Suprapubic skin (tissue), 4 donors: ENCODE data around the gene NTM. TPM values are rescaled to one million over a fixed set of nuclear protein-coding genes. Genes with fewer than 3 reads are reported as not detected.

ENCODE experiments used
- DNase-seq, 2 donors: peaks; one replicate each; pipeline ENCODE4 v3.0.0-alpha.2; 2019; ENCODE audit warnings: low spot score in 2 of 2
- H3K27ac ChIP-seq: fragments of 200-600 bp; sonication (generic); one replicate; pipeline ENCODE4 v1.5.1; 2019
- H3K27me3 ChIP-seq: fragments of 200-600 bp; sonication (generic); one replicate; pipeline ENCODE4 v1.5.1; 2019
- H3K36me3 ChIP-seq: fragments of 200-600 bp; sonication (generic); one replicate; pipeline ENCODE4 v1.5.1; 2019
- H3K4me1 ChIP-seq: fragments of 200-600 bp; sonication (generic); one replicate; pipeline ENCODE4 v1.5.1; 2019
- H3K4me3 ChIP-seq: fragments of 200-600 bp; sonication (generic); one replicate; pipeline ENCODE4 v1.5.1; 2019; ENCODE audit warnings: mild to moderate bottlenecking
- H3K9me3 ChIP-seq: fragments of 200-600 bp; sonication (generic); one replicate; pipeline ENCODE4 v1.5.1; 2019
- CTCF ChIP-seq, 2 donors: fragments of 200-600 bp in 1 of 2; fragments of 450-650 bp in 1 of 2; sonication (generic) in 1 of 2; IDR thresholded peaks; one replicate each; pipeline ENCODE4 v1.5.1; 2016 to 2019; ENCODE audit warnings: antibody characterized with exemption in 2 of 2, mild to moderate bottlenecking in 1 of 2, moderate library complexity in 1 of 2
- EP300 ChIP-seq: sonication (generic); formaldehyde crosslinking; IDR thresholded peaks from one replicate; pipeline ENCODE4 v1.6.1; 2017; ENCODE audit warnings: antibody characterized with exemption
- POLR2A ChIP-seq, 2 donors: fragments of 450-650 bp; IDR thresholded peaks; one replicate each; pipeline ENCODE4 v1.6.1; 2017; ENCODE audit warnings: antibody characterized with exemption in 2 of 2, mild to moderate bottlenecking in 2 of 2, moderate library complexity in 2 of 2
- POLR2AphosphoS5 ChIP-seq, 3 donors: sonication (generic); formaldehyde crosslinking; IDR thresholded peaks; one replicate each; pipeline ENCODE4 v1.6.1; 2017; ENCODE audit warnings: antibody characterized with exemption in 3 of 3
- WGBS: methylation state at CpG from one replicate; pipeline ENCODE4 v1.1.5; 2018; 5-methylcytosine and 5-hydroxymethylcytosine counted together
- total RNA-seq, 4 donors: library from RNA; depleted of rRNA; stranded (reverse); fragments of >200 nt; gene quantifications; one replicate each; pipeline ENCODE4 v1.1.0, GENCODE V29; 2016

NTM gene
- total RNA-seq, 4 donors from 2014 or later, result 0.19 to 19.1 (median 2.1) TPM

- TF ChIP-seq POLR2A (IDR thresholded peaks at IDR 0.05) (no peak), POLR2AphosphoS5 (IDR thresholded peaks at IDR 0.05) (no peak), EP300 (no peak), CTCF (IDR thresholded peaks at IDR 0.05) (no peak)
- no peaks in the 10 kb centered on the region for H3K36me3 ChIP-seq
- no peaks in the 10 kb centered on the region for H3K4me1 ChIP-seq
- 63% methylated on average over 9 of the region's 9 CpGs for WGBS
- H3K27me3 ChIP-seq, result peaks cover 4% of the 10 kb centered on the region
- DNase-seq, result no peak
- H3K9me3 ChIP-seq, result no peaks in the 10 kb centered on the region
- no peak overlapping the region for H3K4me3 ChIP-seq
- no peak overlapping the region for H3K27ac ChIP-seq
Measured at GRCh38 chr11:131455843-131456704, 85.7 kb downstream of the NTM start.

GRCh38 chr11:131457163-131457562 lies 86.7 kb downstream of the NTM start:
- no peak for TF ChIP-seq POLR2A (IDR thresholded peaks at IDR 0.05)
- TF ChIP-seq CTCF (IDR thresholded peaks at IDR 0.05), result no peak
- TF ChIP-seq EP300, result no peak
- TF ChIP-seq POLR2AphosphoS5 (IDR thresholded peaks at IDR 0.05), result no peak
- Histone ChIP-seq H3K27ac (no peak overlapping the region), H3K36me3 (no peaks in the 10 kb centered on the region), H3K4me3 (no peak overlapping the region), H3K4me1 (no peaks in the 10 kb centered on the region), H3K27me3 (peaks cover 4% of the 10 kb centered on the region), H3K9me3 (no peaks in the 10 kb centered on the region)
- no peak for DNase-seq
- WGBS, result 52% methylated on average over 3 of the region's 3 CpGs

GRCh38 chr11:131458421-131458820 lies 88.0 kb downstream of the NTM start:
- WGBS, result 33% methylated on average over 3 of the region's 3 CpGs
- Histone ChIP-seq H3K4me1 (no peaks in the 10 kb centered on the region), H3K27me3 (peaks cover 11% of the 10 kb centered on the region), H3K4me3 (no peak overlapping the region), H3K9me3 (no peaks in the 10 kb centered on the region), H3K36me3 (no peaks in the 10 kb centered on the region), H3K27ac (no peak overlapping the region)
- DNase-seq, result no peak
- no peak for TF ChIP-seq CTCF (IDR thresholded peaks at IDR 0.05)
- TF ChIP-seq POLR2A (IDR thresholded peaks at IDR 0.05), result no peak

DNA sequence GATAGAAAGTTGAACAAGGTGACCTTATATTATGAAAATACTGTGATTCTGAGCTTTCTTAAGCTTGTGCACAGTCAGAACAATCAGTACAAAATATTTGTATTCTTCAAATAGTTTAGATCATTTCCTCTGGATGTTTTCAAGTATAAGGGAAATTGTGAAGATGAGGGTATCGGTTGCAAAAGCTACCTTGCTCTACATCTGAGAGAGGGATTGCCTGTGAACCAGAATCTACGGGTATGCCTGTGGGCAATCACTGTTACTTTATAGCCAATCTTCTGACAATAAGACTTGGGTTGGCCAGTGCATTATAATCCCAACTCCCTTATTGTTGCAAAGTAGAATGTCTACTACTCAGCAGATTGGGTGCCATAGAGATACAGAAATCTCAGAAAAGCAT lies 90.5 kb downstream of the NTM start:
- Histone ChIP-seq H3K9me3 (no peaks in the 10 kb centered on the region), H3K4me1 (no peaks in the 10 kb centered on the region), H3K4me3 (no peak overlapping the region), H3K27ac (no peak overlapping the region), H3K36me3 (no peaks in the 10 kb centered on the region), H3K27me3 (peaks cover 19% of the 10 kb centered on the region)
- TF ChIP-seq POLR2AphosphoS5 (IDR thresholded peaks at IDR 0.05) (no peak), POLR2A (IDR thresholded peaks at IDR 0.05) (no peak), EP300 (no peak), CTCF (IDR thresholded peaks at IDR 0.05) (no peak)
- DNase-seq, result no peak
- WGBS, result 48% methylated on average over 2 of the region's 2 CpGs

- Histone ChIP-seq H3K27ac (no peak overlapping the region), H3K36me3 (no peaks in the 10 kb centered on the region), H3K9me3 (no peaks in the 10 kb centered on the region), H3K27me3 (peaks cover 19% of the 10 kb centered on the region), H3K4me1 (no peaks in the 10 kb centered on the region), H3K4me3 (no peak overlapping the region)
- 69% methylated on average over 1 of the region's 1 CpG for WGBS
- no peak for DNase-seq
- TF ChIP-seq EP300 (no peak), CTCF (IDR thresholded peaks at IDR 0.05) (no peak), POLR2AphosphoS5 (IDR thresholded peaks at IDR 0.05) (no peak), POLR2A (IDR thresholded peaks at IDR 0.05) (no peak)
Measured at GRCh38 chr11:131462622-131463021, 92.2 kb downstream of the NTM start.
